RWPE2 (cell line): ENCODE measurements around the gene LIPC.

Experiments
- ATAC-seq: fragments of 200-7000 bp; cut with Tn5 transposase; 3 replicates; pipeline ENCODE4 v1.9.1; 2021; ENCODE audit warnings: low read depth
- DNase-seq: peaks from one replicate; pipeline ENCODE4 v3.0.0-alpha.2; 2020; ENCODE audit warnings: low spot score
- H3K27ac ChIP-seq: fragments of 450-650 bp; 2 replicates; pipeline ENCODE4 v1.5.1; 2017; ENCODE audit warnings: mild to moderate bottlenecking; ENCODE audit not compliant: poor library complexity, severe bottlenecking
- H3K27me3 ChIP-seq: fragments of 250-450 bp; sonication (Bioruptor Pico); 2 replicates; pipeline ENCODE4 v1.5.1; 2021; ENCODE audit warnings: mild to moderate bottlenecking, moderate library complexity; ENCODE audit not compliant: insufficient read depth, poor library complexity, severe bottlenecking
- H3K36me3 ChIP-seq: fragments of 250-450 bp; sonication (Bioruptor Pico); 2 replicates; pipeline ENCODE4 v1.5.1; 2020; ENCODE audit warnings: low read depth, mild to moderate bottlenecking, moderate library complexity
- H3K4me1 ChIP-seq: fragments of 250-450 bp; sonication (Bioruptor Pico); 2 replicates; pipeline ENCODE4 v1.5.1; 2021; ENCODE audit warnings: mild to moderate bottlenecking, moderate library complexity; ENCODE audit not compliant: insufficient read depth, poor library complexity, severe bottlenecking
- H3K4me3 ChIP-seq: fragments of 250-450 bp; sonication (Bioruptor Pico); 2 replicates; pipeline ENCODE4 v1.5.1; 2021; ENCODE audit warnings: mild to moderate bottlenecking, moderate library complexity; ENCODE audit not compliant: severe bottlenecking
- H3K9me3 ChIP-seq: fragments of 250-450 bp; sonication (Bioruptor Pico); 2 replicates; pipeline ENCODE4 v1.5.1; 2021; ENCODE audit warnings: mild to moderate bottlenecking, moderate library complexity; ENCODE audit not compliant: severe bottlenecking
- CTCF ChIP-seq: fragments of 450-650 bp; IDR thresholded peaks from one replicate; pipeline ENCODE4 v1.5.1; 2017; ENCODE audit warnings: mild to moderate bottlenecking, moderate library complexity; ENCODE audit not compliant: poor library complexity, severe bottlenecking

The LIPC gene

GRCh38 chr15:58472221-58472620 lies 40.4 kb downstream of the LIPC start:
- no peaks in the 10 kb centered on the region for H3K9me3 ChIP-seq
- no peak for TF ChIP-seq CTCF
- H3K4me1 ChIP-seq, result peaks cover 38% of the 10 kb centered on the region
- no peaks in the 10 kb centered on the region for H3K27me3 ChIP-seq
- ATAC-seq (no peak), DNase-seq (no peak)
- peak overlapping the region; percentile 99 for H3K27ac ChIP-seq
- H3K36me3 ChIP-seq, result no peaks in the 10 kb centered on the region
- no peak overlapping the region for H3K4me3 ChIP-seq

- no peak for DNase-seq
- peak; percentile 16; the same call in 1 of the 3 replicates for ATAC-seq
- Histone ChIP-seq H3K9me3 (no peaks in the 10 kb centered on the region), H3K4me1 (peaks cover 38% of the 10 kb centered on the region), H3K27me3 (no peaks in the 10 kb centered on the region), H3K4me3 (no peak overlapping the region), H3K27ac (peak overlapping the region; percentile 99), H3K36me3 (no peaks in the 10 kb centered on the region)
- TF ChIP-seq CTCF, result no peak
These were observed 41.2 kb downstream of the LIPC start for GRCh38 chr15:58472821-58473581.

GRCh38 chr15:58473724-58474123 lies 41.9 kb downstream of the LIPC start:
- Histone ChIP-seq H3K36me3 (no peaks in the 10 kb centered on the region), H3K9me3 (no peaks in the 10 kb centered on the region), H3K4me1 (peaks cover 38% of the 10 kb centered on the region), H3K4me3 (no peak overlapping the region), H3K27ac (peak overlapping the region; percentile 99), H3K27me3 (no peaks in the 10 kb centered on the region)
- DNase-seq (no peak), ATAC-seq (peak; percentile 67)
- TF ChIP-seq CTCF, result no peak

- Histone ChIP-seq H3K27ac (peak overlapping the region; percentile 2), H3K9me3 (no peaks in the 10 kb centered on the region), H3K4me1 (peaks cover 30% of the 10 kb centered on the region), H3K36me3 (no peaks in the 10 kb centered on the region), H3K4me3 (no peak overlapping the region), H3K27me3 (no peaks in the 10 kb centered on the region)
- ATAC-seq (no peak), DNase-seq (no peak)
- no peak for TF ChIP-seq CTCF
These were observed 43.0 kb downstream of the LIPC start for GRCh38 chr15:58474741-58475323.
